ENCODE results near the gene TMLHE.
"Not testable (repeated sequence)": the region's sequence is repeated elsewhere in the genome, so short reads cannot be mapped to it uniquely, and the experiment has no call there.

The TMLHE gene

DNA sequence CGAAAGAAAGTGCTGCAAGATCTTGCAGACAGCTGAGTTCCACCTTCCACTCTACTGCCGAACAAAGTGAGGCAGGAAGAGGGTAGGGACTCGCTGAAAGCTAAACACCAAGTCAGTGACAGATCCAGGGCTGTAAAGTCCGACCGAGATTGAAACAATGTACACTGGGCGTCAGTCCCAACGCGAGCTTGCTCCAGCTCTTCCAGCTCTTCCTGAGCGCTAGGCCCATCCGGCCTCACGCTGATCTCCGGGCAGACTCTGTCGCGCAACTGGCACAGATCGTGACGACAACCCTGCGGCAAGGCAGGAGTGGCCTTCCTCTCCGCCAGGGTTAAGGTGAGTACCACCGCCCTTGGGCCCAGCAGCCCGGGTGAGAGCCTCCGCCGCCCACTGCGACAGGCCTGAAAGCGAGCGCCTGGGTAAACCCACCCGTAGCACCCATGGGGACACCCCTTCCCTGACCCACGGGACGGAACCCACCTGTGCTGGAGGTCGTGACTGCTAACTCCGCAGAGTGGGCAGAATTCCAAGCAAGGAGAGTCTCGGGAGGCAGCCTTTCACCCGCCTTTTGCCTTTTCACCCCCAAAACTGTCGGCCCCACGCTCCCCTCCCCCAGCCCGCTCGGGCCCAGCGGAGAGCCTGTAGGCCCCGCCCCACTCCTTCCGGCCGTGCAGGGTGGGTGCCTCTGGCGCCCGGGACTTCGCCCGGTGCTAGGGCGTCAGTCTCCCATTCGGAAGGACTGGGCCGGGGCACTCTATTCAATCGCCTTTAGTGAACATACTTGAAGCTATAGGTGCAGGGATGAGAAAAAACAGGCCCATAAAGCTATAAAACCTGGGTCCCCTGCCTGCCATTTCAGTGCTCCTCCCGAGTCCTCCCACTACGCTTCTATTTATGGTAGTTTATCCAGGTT, at the start of gene TMLHE, which contains the start of gene SPRY3:
TMLHE (minus strand) TSS at position 641 of the 913 bp plus-strand sequence. CDS start 67,676 bp downstream, outside the sequence.
SPRY3 (plus strand) TSS at position 275 of the 913 bp plus-strand sequence.
- DNase-seq (ENCODE audit: low spot score): peak; percentile 53

DNA sequence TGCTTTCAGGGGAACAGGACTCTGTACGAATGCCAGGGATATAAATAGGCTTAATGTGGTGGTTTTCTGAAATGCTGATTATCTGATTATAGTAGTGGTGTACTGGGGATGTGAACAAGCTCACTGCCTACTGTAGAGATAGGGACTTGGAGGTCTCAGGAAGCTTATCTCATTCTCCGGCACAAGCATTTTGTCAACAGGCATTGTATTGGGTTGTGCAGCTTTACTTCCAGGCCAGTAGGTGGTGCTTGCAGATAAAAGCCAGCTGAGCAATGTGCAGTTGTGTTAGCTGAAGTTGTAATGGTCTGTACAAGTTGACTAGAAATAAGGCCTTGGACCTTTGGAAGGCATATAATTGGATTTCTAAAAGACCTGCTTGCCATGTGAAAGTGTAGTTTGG, 49.5 kb upstream of the TMLHE start:
- no peak for DNase-seq (ENCODE audit: low spot score)

- no peak for DNase-seq (ENCODE audit: low spot score)
Observed at GRCh38 chrX:155645180-155645579, 32.4 kb upstream of the TMLHE start.

GRCh38 chrX:155643240-155643639, 30.5 kb upstream of the TMLHE start:
- DNase-seq (ENCODE audit: low spot score): no peak

- not testable (repeated sequence) for DNase-seq (ENCODE audit: low spot score)
Observed at GRCh38 chrX:155641371-155641770, 28.6 kb upstream of the TMLHE start.

DNA sequence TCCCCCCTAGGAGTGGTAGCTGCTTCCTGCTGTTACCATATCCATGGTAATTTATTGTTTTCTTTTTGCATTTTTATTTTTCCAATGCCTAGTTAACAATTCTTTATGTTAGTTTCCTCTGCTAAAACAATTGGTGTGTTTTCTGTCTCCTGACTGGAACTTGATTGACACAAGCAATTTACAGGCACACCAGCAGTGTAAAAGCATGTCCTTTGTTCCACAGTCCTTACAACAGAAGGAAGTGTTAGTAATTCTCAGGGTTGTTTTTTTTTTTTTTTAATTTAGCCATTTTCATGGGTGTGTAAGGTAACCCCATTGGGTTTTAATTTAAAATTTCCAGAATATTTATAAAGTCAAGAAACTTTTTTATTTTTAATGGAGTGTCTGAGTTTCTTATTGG, 25.0 kb upstream of the TMLHE start:
- no peak for DNase-seq (ENCODE audit: low spot score)

GRCh38 chrX:155635019-155635418, 22.3 kb upstream of the TMLHE start:
- DNase-seq (ENCODE audit: low spot score): not testable (repeated sequence)

DNA sequence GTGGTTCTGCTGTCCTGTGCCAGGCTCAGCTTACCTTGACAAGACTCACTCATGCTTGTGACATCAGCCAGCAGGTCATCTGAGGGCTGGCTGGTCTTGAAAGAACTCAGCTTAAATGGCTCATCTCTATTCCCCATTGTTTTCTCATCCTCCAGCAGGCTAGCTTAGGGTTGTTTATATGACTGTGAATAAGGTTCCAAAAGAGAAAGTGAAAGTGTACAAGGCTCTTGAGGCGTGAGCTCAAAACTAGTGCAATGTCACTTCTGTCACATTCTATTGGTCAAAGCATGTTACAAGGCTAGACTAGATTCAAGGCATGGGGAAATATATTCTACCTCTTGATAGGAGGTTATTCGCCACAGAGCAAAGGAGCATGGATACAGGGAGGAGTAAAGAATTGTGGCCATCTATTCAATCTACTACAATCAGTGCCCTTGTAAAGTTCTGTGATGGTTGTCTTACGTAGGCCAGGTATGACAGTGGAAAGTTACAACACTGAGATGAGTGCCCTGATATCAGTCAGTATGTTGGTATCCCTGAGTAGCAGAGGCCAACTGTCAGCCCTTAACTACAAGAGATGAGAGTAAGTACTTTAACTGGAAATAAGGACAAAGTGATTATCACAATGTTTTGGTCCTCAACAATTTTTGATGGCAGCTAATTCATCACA, 19.8 kb upstream of the TMLHE start:
- DNase-seq (ENCODE audit: low spot score): no peak

GRCh38 chrX:155620110-155620509, 7.4 kb upstream of the TMLHE start:
- DNase-seq (ENCODE audit: low spot score): not testable (repeated sequence)

DNA sequence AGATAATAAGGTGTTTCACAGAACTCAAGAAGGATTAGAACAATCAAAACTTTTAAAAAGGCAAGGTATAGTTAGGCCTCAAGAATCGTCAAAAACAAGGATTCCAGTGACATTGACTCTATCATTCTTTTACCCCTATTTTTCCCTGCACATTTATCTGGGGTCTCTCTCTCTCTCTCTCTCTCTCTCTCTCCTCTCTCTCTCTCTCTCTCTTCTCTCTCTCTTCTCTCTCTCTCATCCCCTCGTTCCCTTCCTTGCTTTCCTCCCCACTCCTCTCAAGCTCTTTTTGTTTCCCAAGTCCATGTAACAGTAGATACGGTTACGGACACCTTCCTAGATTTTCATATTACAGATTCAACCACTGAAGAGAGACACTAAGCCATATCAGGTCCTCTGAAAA, 3.2 kb upstream of the TMLHE start:
- DNase-seq (ENCODE audit: low spot score): no peak

DNA sequence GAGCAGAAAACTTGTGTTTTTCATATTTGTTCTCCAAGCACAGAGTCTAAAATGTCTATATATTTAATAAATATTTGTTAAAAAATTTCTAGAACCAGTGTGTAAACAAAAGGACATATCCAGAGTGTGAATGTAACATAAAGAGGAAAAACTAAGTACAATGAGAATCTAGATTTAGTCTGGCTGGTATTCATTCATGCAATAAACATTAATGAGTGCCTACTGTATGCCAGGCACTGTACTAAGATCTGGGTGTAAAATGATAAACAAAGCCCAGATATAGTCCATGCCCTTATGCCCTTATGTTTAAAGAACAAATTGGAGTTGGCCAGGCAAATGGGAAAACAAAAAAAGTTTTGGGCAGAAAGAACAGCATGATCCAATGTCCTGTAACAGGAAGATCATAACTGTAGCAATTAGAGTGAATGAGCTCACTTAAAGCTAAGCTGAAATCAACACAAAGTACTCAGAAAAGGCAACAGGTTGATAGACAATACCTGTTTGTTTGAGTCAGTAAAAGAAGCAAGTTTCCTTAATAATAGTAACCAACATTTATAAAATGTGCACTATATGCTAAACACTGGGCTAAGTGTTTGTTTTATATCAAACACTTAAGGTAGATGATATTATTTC, 1.3 kb upstream of the TMLHE start:
- no peak for DNase-seq (ENCODE audit: low spot score)

GRCh38 chrX:155611302-155611701, 1.4 kb downstream of the TMLHE start:
- no peak for DNase-seq (ENCODE audit: low spot score)

- DNase-seq (ENCODE audit: low spot score): no peak
Observed at GRCh38 chrX:155592981-155593380, 19.8 kb downstream of the TMLHE start.

DNA sequence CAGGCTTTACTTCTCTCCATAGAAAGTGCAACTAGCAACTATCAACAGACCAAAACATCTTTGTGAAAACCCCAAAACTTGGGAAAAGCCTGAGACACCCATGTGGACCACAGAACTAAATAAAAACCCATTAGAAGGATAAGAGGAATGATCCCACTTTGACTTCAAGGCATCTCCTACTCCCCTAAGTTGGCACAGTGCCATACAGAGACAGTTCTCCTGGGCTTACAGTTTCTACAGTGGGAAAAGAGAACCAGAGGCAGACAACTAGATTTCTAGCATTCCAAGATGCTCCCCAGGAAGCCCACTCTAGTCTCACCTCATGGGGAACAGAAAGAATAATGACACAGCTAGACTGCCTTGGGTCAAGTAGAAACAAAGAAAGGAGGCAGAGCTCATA, 20.4 kb downstream of the TMLHE start:
- DNase-seq (ENCODE audit: low spot score): no peak

DNA sequence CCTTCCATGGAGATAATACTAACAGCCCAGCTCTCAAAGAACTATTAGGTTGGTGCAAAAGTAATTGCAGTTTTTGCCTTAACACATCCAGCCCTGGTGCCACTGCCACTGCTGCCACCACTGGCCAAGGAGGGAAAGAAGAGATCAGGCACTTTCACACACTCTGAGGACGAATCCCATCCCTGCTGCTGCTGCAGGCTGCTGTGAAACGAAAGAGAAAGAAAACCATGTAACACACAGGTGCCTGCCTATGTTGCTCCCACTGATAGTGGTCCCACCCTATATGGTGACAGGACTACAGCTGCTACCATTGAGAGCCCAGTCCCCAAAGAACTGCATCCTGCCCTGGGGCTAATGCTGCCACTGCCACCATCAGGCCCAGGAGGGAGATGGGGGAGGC, 35.1 kb downstream of the TMLHE start:
- no peak for DNase-seq (ENCODE audit: low spot score)

- no peak for DNase-seq (ENCODE audit: low spot score)
Observed at GRCh38 chrX:155563099-155563498, 49.7 kb downstream of the TMLHE start.

DNA sequence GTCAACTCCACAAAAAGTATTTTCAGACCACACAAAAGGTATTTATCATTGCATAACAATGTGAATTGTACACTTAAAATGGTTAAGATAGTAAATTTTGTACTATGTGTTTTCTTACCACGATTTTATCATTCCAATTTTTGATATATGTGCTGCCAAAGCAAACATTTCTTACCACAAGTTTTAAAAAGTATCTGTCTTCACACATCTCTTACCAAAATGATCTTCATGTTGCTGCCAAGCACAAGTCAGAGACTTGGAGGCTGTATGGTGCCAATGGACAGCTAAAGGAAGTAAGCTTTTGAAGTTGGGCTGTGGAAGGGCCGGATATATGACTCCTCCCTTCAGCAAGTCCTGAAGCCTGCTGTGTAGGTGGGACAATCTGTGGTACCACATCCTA, 67.9 kb downstream of the TMLHE start:
- DNase-seq (ENCODE audit: low spot score): no peak

DNA sequence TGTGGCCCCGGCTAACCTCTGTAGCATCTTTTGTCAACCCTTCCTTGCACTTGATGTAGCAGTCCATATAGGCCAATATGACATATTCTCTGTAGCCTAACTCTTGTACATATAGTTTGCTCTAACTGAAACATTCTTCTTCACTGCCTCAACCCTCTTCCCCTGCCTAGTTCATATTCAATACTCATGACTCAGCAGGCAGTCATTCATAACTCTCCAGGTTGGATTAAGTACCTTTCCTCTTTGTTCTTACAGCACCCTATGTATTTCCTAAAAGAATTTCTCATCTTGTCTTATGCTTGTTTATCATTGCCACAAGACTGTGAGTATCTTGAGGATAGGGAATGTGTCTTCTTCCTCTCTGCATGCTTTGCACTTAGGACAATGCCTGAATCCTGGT, 76.9 kb downstream of the TMLHE start:
- DNase-seq (ENCODE audit: low spot score): no peak

GRCh38 chrX:155534800-155535199, 78.0 kb downstream of the TMLHE start:
- no peak for DNase-seq (ENCODE audit: low spot score)

GRCh38 chrX:155527023-155527422, 85.7 kb downstream of the TMLHE start:
- not testable (repeated sequence) for DNase-seq (ENCODE audit: low spot score)

GRCh38 chrX:155514225-155514624, 98.5 kb downstream of the TMLHE start:
- DNase-seq (ENCODE audit: low spot score): no peak

DNA sequence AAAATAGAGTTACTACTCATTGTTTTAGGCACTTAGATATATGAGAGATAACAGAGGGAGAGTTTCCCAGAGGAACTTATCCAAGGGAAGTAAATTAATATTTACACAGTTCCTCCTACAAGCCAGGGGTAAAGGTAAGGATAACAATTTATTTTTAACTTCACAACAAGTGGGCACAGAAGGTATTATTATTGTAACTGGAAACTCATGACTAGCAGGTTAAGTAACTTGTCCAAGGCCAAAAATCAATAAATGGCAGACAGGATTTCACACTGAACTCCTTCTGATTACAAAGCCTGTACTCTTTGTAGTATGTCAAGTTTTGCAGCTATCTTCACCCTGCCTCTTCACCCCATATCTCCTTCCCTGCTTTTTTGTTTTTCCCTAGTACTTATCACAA, 107.5 kb downstream of the TMLHE start:
- no peak for DNase-seq (ENCODE audit: low spot score)

DNA sequence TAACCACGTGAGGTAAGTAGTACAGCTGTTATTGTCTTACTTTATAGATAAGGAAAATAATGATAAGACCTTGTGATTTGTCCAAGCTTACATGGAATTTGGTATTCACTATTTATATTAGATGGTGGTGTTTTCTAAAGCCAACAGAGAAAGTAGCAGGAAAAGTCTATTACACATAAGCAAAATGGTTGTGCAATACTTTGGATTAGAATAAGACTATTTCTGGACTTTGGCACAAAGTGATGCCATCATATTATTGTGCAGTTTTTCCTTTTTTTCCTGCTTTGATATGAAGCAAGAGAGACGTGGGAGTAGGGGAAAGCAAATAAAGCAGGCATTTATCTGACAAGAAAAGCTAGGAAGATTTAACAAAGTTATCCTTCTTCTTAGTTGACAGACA, 117.6 kb downstream of the TMLHE start:
- not testable (repeated sequence) for DNase-seq (ENCODE audit: low spot score)

All from Ammon's horn (tissue), 1 donor.